Measurements from ENCODE around the gene SYCP2.

Gene SYCP2

DNA sequence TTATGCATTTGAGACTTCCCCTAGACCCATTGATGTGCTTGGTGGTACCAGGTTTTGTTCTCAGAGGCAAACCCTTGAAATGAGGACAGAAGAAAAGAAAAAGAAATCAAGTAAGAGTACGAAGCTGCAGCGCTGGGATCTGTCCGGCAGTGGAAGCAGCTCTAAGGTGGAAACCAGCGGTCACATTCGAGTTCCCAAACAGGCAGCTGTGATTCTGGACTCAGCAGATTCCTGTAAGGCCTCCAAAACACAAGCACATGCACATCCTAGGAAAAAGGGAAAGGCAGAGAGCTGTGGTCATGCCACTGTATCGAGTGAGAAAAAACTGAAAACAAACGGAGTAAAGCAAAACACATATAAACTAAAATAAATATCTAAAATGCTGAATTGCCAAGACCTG lies 11.3 kb upstream of the SYCP2 start:
- DNase-seq = no peak

DNA sequence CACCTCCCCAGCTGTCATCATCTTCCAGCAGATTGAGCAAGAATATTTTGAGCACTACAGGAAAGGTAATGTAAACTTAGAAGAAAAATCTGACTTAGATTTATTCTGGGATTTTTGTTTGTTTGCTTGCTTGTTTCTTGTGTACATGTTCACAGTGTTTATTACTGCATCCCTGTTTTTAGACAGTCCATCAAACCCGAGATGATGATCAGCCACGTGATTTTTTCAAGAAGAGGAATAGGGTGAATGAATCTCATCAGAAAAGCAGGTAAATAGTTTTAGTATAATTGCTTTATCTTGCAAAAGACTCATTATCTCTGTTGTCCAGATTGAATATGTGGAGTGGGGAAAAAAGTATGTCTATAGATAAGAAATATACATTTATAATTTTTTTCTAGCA lies 8.8 kb upstream of the SYCP2 start:
- no peak for DNase-seq

DNA sequence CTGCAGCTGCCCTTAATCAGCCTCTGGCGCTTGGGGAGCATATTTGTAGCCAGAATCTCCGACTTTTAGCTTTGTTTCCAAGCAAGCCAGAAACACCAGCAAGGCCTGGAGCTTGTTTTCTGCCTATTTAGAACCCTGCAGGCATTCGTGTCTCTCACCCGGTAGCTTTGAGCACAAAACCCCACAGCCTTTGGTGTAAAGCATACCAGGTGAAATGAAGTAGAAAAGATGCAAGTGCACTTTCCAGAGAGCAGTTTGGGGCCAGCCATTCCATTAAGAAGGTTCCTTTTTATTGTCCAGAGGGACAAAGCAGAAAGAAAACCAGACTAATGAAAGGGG lies 7.5 kb upstream of the SYCP2 start:
- no peak for DNase-seq

DNA sequence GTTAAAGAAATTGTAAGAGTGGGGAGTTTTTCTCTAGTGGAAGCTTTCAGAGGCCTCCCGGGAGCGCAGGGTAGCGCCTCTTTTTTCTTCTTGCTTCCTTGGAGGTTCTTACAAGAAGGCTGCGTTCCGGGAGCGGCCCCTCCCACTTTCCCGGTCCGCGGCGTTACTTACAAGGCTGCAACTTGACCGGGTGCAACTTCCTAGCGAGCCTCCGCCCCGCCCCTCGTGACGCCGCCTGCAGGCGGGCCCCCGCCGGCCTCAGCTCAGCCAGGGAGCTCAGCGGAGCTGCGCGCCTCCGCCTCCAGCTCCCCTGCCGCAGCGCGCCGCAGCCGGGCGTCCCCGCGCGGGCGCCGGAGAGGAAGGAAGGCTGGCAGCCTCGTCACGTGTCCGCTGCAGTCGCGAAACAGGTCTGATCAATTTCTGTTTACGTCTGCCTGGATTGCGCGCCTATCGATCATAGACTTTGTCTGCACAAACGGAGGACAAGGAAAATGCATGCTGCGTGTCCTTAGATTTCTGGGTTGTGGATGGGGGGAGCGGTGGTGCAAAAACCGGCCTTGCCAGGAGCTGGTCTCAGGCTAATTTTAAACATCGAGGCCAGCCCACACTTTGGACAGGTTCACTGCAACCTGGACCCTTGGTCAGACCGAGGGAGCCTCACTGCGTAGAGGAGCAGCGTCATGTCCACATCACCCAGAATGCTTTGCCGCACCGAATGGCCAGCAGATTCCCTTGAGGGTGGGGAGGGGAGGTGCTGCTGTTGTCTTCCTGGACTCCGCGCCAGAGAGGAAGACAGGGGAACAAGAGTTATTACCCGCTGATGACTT lies 6.9 kb upstream of the SYCP2 start, which contains the start of the genes FAM217B and PPP1R3D:
TSS of gene FAM217B (plus strand) at position 261 of the 827 bp plus-strand sequence. CDS start 3,555 bp downstream, outside the sequence.
TSS of gene PPP1R3D (minus strand) at position 177 of the 827 bp plus-strand sequence. CDS start 374 bp downstream, outside the sequence.
- DNase-seq = peak; percentile 96

DNA sequence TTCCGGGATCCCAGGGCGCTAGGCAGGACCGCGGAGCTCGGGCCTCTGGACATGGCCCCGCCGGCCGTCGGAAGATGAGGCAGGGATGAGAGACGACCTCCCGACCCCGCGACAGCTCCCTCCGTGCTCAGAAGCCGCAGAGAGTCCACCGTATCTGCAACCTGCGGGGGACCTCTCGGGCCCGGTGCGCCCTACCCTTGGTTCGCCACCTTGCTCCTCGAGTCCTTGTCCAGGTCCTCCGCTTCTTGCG lies 6.4 kb upstream of the SYCP2 start:
- peak; percentile 78 for DNase-seq

DNA sequence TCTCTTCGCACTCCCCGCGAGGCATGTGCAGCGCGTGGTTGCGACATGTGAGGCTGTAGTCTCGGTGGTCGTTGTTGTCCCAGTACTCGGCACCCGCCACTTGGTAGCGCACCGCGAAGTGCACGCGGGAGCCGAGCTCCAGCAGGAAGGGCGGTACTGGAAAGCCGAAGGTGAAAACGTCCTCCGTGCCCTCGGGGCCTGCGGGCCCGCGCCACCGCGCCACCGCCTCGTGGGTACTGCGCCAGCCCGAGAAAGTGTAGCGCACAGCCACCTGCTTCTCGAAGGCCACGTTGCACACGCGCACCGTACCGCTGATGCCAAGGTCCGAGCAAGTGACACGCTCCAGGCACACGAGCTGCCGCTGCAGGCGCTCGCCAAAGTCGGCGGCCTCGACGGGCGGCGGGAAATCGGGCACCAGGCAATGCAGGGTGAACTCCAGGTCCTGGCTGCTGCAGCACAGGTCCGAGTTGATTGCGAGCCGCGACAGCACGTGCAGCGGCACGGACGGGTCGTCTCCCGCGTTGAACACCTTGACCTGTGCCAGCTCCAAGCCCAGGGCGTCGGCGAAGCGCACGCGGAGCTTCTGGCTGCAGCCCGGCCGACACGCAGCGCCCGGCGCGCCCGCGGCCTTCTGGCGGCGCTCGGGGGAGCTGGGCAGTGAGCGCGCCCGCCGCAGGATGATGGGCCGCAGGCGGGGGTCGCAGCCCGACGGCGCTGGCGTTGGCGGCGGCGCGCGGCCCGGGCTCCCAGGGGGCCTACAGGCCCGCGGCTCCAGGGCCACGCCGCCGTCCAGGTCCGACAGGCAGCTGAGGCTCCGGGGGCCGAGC lies 5.8 kb upstream of the SYCP2 start:
- peak; percentile 78 for DNase-seq

DNA sequence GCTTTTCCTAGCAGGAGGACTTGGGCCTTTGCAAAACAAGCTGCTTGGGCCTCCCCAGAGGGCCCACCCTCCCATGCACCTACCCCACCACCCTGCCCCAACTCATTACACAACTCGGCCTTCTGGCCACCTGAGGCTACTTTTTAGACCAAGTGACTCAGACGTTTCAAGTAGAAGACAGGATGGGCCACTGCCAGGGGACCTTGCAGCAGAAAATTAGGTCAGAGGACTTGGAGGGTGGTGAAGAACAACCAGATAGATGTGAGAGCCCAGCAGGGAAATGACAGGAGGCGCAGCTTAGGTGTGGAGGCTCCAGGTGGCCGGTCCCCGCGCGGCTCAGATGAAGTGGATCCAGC lies 5.2 kb upstream of the SYCP2 start:
- DNase-seq = peak; percentile 47

DNA sequence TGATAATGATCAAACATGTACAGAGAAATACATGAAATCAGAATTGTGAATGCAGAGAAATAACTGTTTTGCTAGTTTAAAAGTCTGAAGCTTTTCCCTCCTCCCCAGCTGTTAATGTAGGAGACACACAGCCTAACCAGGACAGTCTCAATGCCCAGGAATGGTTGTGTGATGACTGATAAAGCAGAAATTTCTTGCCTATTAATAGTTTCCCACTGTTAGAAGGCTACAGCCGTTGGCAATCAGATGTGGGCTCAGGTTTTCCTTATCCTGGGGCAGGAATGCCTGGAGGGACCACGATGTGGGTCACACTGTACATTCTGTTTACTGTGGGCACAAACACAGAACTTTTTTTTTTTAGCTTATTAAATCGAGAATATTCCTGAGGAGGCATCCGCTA lies 4.8 kb upstream of the SYCP2 start:
- DNase-seq = no peak

DNA sequence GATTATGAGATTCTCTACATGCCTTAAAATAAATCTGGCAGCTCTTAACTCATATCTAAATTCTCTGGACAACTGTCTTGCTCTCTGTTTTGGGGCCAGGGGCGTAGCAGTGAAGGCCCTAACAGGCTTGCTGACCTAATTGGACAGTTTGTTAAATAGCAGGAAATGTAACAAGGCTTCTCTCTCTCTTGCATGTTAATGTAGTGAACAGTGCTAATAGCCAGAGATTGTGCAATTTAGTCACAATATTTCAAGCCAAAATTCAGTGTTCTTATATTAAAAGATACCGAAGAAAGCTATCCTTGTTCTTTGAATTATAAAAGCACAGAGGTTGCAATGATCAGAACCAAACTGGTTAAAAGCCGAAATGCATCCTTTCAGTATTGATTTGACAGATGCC lies 3.7 kb upstream of the SYCP2 start:
- no peak for DNase-seq

DNA sequence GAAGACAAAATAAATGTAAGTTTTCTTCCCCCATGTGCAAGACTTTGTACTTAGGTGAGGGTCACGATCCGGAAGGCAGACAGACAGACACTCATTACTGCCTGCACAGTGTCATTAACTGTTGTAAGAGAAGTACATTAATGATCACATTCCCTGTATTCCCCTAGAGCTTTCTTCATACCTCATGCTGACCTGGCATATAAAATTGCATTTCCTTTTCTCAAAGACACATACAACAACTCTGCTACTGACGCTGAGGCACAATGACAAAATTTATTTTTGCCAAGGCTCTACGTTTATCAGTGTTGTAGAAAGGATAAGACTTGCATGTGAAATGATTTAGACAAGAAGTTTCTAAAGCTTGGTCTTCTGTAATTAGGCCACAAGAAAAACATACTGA lies 3.0 kb upstream of the SYCP2 start:
- no peak for DNase-seq

DNA sequence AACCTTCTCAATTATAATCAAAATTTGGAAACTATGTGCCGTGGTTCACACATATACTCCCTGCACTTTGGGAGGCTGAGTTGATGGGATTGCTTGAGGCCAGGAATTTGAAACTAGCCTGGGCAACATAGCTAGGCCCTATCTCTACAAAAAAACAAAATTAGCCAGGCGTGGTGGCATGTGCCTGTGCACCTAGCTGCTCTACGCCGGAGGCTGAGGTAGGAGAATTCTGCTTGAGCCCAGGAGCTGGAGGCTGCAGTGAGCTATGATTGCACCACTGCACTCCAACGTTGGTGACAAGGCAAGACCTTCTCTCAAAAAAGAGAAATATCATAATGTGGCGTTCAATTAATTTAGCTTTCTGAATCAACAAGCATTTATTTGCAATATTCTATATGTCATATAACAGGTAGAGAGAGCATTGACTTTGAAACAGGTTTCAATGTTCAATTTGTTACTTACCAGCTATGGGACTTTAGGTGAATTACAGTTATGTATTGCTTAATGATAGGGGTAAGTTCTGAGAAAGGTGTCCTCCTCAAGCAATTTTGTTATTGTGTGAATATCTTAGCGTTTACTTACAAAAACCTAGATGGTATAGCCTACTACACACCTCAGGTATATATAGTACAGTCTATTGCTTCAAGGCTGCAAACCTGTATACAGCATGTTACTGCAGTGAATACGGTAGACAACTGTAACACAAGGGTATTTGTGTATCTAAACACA lies 2.2 kb upstream of the SYCP2 start:
- no peak for DNase-seq

DNA sequence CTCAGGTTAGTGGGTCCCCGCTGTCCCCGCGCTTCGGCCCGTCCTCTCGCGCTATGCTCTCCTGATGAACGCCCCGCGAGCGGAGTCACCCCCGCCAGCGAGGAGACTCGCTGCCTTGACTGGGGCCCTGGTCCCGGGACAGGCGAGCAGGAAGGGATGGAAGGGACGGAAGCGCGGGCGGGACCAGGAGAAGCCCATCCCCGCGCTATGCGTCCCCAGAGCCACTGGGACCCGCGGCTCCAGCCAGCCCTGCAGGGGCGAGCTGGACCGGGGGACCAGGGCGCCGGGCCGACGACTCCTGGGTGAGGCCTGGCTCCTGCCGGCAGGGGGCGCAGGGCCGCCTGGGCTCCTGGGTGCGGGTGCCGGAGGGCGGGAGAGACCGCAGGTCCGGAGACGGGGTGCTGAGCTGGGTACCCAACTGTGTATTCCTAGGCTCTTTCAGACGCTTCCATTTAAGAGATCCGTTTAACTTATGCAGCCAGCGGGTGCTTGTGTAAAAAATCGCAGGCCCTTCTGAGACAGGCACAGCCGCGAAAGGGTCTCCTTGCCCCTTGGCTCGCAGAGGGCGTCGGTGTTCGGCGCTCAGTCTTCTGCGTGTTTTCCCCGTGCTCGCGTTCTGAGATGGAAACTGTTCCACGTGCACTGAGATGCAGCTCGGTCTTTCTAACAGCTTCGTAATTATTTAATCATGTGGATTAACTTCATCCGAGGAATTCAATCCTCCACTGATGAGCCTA lies 580 bp upstream of the SYCP2 start:
- peak; percentile 92 for DNase-seq

DNA sequence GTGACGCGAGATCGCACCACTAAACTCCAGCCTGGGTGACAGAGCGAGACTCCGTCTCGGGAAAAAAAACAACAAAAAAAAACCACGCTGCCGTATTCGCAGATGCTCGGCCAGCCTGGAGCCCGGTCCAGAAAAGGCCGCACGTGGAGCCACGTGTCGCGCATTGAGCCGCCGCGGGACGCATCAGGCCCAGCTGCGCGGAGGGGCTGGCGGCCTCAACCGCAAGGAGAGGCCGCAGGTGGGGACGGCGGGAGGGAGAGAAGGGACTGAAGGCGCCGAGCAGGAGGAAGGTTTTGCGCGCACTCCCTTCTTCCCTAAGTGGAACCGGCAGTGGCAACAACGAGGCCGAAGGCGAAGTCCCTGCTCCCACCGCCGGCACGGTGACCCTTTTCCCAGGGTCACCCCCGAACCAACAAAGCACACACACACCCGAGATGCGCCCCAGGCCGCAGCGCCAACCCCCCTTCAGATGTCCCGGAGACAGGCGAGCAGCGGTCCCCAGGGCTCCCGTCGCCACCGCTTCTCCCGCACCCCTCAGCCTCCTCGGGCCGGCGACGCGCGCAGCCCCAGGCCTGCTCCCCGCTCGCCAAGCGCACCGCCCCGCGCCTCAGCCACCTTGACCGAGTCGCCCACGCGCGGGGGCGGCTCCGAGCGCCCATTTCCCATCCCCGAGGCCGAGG lies 681 bp downstream of the SYCP2 start:
- no peak for DNase-seq

DNA sequence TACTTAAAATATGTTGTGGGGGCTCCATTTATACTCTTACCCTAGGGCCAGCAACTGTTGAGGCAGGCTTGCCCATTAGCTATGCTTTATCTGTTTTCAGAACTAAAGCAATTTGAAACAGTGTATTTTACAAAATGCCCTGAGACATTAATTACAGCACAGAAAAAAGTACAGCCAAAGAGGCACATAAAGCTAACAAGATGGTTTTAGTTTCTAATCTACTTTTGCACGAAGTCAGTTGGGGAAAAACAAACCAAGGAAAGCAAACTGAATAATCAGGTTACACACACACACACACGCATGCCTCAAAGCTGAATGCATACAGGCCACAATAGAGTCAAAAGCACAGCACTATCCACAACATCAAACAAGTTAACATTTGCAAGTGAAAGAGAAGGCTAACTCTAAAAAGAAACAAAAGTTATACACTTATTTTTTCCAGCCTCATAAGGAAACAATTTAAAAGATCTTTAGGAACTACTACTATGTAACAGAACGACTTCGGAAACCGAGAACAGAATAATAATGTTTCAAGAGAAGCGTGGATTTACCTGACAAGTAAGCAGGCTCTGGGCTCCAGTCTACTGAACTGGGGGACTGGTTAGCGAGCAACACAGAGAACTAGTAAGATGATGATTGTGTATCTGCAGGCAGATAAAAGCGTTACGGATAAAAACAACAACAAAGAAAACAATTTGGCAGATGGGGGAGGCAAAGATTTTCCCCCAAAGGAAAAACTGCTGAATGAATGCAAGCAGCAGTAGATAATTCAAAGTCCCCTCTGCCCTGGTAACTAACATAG lies 1.7 kb downstream of the SYCP2 start:
- no peak for DNase-seq

DNA sequence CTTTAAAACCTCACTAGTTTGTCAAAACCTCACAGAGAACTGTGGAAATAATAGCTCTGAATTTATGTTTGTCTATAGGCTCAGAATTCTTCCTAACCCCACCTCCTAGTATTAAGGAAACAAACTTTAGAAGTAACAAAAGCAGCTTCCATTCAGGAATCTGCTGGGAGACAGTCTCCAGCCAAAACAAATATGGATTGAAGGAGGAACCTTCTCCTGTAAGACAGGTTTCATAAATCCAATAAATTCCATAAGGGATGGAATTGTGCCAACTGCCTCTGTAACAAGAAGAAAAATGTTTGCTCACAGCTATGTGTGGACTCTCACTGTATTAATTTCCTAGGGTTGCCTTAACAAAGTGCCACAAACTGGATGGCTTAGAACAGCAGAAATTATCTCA lies 7.5 kb downstream of the SYCP2 start:
- DNase-seq = peak; percentile 14

DNA sequence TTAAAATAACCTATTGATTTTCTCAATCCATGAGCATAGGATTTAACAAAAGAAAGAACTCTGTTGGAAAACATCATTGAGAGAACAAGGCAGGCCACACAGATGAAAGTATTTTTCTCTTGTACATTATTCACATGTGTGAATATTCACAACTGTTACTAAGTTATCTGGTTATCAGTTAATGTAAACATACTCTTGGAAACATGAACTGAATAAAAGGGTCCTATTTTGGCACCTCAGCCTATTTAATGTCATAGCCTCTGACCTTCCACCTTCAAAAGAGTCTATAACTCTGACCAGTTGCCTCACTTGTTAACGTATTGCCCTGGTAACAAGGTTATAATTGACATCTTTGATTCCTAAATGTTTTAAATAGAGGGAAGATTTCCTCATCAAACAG lies 8.1 kb downstream of the SYCP2 start:
- no peak for DNase-seq

DNA sequence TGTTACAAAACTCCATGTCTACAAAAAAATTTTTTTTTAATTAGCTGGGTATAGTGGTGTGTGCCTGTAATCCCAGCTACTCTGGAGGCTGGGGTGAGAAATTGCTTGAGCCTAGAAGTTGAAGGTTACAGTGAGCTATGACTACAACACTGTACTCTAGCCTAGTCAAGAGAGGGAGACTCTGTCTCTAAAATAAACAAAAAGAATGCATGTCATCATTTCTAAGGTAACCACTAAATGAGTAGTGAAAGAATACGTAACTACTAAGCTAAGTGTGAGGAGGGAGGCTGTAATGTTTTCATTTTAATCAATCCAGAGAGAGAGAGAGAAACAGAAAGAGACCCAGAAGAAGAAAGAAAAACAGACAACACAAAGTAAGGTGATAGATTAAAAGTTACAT lies 9.9 kb downstream of the SYCP2 start:
- DNase-seq = peak; percentile 50

DNA sequence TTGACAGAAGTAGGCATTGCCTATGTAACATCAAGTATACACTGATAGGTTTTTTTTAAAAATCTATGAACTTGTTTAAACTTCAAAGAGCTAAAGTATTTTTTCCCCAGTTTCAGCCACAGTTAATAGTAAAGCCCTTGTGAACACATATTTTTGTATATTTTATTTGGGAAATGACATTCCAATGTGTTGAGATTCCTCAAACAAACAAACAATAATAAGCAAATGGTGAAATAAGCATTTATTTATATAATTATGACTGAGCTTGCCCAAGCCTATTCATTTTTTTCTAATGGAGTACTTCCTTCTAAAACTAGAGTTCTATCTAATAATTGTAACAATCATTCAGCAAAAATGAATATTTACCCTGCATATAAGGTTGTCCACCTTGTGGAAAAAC lies 12.5 kb downstream of the SYCP2 start:
- no peak for DNase-seq

DNA sequence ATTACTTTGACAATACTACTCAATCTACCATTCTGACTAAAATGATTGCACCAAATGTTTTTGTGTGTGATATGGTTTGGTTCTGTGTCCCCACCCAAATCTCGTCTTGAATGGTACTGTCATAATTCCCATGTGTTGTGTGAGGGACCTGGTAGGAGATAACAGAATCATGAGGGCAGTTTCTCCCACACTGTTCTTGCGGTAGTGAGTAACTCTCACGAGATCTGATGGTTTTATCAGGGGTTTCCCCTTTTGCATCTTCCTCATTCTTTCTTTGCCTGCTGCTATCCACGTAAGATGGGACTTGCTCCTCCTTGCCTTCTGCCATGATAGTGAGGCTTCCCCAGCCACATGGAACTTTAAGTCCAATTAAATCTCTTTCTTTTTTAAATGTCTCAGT lies 20.8 kb downstream of the SYCP2 start:
- DNase-seq = no peak

DNA sequence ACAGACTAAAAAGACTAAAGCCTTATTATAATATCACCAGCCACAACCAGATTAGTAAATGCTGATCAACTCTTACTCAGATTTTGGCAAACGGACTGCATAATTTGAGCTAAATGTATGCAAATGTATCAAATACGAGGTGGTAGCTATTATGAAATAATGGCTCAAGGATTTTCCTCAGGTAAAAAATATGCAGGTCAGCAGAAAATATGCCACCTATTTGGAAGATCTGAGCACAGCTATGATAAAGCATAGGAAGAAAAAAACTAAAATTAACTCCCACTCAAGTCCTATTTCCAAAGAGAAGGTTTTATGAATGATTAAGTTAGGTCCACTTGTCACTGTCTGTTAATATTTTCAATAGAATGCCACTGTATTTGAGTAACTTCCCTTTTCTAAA lies 22.4 kb downstream of the SYCP2 start:
- DNase-seq = no peak

DNA sequence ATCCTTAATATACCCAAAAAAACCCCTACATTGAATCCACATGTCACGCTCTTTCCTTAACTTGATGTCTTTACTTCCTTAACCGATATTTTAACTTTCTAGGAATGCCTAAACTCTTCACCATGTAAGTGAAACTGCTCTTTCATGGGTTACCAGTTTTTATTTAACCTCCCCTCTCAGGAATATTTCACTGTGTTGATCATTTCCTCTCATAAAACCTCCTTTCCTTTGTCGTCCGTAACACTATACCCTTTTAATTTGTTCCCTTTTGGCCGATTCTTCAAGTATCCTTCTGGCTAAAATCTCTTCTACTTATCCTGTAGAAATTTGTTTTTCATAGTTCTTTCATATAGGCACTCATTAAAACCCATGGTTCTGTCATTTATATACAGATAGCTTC lies 24.6 kb downstream of the SYCP2 start:
- DNase-seq = no peak

DNA sequence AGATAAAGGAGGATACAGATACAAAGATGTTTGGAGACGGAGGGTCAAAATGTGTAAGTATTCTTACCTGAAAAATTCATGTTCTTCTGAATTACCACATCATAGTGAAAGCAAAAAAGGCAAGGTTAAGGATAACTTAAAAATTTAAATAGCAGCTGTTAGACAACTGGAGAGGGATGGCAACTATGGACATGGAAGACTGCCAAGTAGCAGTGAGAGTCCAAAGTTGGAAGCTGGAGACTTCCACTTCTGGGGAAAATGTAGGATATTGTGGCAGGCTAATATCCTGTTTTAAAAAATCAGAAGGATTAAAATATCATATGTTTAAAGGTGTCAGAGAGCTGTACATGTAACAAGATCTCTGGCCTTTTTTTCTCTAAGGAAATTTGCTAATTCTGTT lies 29.8 kb downstream of the SYCP2 start:
- DNase-seq = no peak
